Fibroblast of upper back skin (primary cell): Measurements from ENCODE around the gene ING2.
"Not testable (repeated sequence)": the region's sequence is repeated elsewhere in the genome, so short reads cannot be mapped to it uniquely, and the experiment has no call there.

Experiments
- DNase-seq: peaks from one replicate; pipeline ENCODE4 v3.0.0-alpha.2; 2013

Gene ING2, protein sequence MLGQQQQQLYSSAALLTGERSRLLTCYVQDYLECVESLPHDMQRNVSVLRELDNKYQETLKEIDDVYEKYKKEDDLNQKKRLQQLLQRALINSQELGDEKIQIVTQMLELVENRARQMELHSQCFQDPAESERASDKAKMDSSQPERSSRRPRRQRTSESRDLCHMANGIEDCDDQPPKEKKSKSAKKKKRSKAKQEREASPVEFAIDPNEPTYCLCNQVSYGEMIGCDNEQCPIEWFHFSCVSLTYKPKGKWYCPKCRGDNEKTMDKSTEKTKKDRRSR

GRCh38 chr4:183504930-183505610, at the start of gene ING2:
ING2 (plus strand) TSS chr4:183505058; CDS start chr4:183505196, 138 bp downstream.
- peak; percentile 70 for DNase-seq

DNA sequence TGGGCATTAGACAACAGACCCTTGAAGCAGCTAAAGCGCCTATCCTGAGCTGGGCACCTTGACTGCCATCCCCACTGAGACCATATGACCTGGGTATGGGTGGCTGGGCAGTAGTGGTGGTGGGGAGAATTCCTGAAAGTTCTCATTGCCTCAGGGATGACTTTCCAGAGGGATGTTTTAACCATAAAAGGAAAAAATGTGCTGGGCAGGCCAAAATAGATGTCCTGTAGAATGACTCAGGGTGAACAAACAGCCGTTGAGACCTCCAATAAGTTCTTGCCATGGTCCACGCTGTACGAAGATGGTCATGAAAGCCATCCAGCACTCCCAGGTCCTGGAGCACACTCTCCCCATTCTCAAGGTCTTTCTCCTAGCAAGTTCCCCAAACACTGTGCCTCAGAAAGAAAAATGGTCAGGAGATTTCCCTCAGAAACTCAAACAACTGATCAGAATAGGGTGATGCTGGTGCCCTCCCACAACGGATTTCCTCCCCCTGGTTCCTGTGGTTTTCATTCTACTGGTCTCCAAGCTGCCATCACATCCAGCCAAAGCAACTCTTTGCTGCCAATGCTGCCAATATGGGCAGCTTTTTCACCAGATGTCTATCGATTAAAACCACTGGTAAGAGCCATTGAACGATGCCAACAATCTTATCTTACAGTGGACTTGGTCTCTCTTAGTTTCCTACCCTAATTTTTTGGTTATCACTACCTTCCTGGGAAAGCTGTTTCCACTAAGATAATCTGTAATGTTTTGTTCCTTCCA, 49.2 kb upstream of the ING2 start:
- peak; percentile 29 for DNase-seq

DNA sequence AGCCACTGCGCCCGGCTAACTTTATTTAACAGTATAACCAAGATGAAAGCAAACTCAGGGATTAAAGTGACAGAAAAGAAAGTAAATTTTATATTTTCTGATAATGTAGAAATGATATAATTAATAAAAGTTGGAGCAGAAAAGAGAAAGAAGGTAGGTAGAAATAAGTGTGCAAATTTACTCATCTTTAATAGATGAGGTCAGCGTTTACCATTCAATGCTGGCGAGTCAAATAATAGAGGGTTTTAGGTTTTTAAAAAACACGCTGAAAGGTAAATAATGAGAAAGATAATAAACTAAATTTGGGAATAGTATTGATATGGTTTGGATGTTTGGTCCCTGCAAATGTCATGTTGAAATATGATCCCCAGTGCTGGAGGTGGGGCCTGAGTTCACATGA, 46.9 kb upstream of the ING2 start:
- DNase-seq, result no peak

GRCh38 chr4:183463903-183464619, 40.8 kb upstream of the ING2 start:
- DNase-seq, result not testable (repeated sequence)

DNA sequence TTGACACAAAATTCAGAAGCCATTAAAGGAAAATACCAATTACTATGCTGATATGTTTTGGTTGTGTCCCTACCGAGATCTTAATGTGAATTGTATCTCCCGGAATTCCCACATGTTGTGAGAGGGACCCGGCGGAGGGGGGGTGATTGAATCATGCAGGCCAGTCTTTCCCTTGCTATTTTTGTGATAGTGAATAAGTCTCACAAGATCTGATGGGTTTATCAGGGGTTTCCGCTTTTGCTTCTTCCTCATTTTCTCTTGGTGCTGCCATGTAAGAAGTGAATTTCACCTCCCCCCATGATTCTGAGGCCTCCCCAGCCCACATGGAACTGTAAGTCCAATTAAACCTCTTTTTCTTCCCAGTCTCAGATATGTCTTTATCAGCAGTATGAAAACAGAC, 39.0 kb upstream of the ING2 start:
- DNase-seq, result not testable (repeated sequence)

DNA sequence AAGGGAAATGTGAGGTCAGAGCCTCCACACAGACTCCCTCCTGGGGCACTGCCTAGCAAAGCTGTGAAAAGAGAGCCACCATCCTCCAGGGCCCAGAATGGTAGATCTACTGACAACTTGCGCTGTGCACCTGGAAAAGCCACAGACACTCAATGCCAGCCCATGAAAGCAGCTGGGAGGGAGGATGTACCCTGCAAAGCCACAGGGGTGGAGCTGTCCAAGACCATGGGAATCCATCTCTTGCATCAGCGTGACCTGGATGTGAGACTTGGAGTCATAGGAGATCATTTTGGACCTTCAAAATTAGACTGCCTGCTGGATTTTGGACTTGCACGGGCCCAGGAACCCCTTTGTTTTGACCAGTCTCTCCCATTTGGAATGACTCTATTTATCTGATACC, 37.6 kb upstream of the ING2 start:
- DNase-seq, result no peak

GRCh38 chr4:183468210-183469095, 36.4 kb upstream of the ING2 start:
- DNase-seq, result peak; percentile 6

- no peak for DNase-seq
These were observed 35.6 kb upstream of the ING2 start for GRCh38 chr4:183469285-183469684.

DNA sequence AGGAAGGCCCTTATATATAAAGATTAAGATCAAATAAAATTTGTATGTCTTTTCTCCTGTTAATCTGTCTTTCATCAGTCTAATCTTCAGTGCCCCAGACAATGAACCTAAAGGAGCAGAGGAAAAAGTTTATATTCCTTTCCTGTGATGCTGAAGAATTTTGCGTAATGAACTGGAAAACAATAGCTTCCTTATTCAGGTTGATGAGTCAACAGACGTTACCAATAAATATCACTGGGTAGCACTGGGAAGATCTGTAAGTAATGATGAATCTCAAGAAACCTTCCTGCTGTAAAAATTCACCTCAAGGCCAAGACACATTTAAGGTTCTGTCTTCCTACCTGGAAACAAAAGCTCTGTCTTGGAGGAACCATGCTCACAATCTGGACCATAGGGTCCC, 34.9 kb upstream of the ING2 start:
- DNase-seq, result no peak

GRCh38 chr4:183470821-183471220, 34.0 kb upstream of the ING2 start:
- DNase-seq, result no peak

- DNase-seq, result peak; percentile 76
These were observed 32.7 kb upstream of the ING2 start for GRCh38 chr4:183471946-183472708.

GRCh38 chr4:183478123-183478522, 26.7 kb upstream of the ING2 start:
- no peak for DNase-seq

DNA sequence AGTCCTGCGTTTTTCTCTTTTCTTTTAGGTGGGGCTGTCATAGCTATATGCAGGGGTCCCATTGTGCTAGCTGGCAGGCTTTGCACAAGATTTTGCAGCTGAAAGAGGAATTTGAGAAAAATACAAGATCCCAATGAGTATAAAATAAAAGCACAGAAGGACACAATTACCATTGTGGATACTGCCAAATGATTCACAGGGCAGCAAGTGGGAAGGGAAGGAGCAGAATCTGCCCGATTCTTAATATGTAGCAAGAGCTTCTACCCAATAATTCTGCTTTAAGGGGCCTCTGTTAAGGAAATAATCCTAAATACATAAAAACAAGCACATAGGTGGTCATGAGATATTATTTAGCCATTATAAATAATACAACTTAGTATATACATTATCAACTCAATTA, 25.9 kb upstream of the ING2 start:
- no peak for DNase-seq

GRCh38 chr4:183482515-183483095, 22.3 kb upstream of the ING2 start:
- DNase-seq, result not testable (repeated sequence)

DNA sequence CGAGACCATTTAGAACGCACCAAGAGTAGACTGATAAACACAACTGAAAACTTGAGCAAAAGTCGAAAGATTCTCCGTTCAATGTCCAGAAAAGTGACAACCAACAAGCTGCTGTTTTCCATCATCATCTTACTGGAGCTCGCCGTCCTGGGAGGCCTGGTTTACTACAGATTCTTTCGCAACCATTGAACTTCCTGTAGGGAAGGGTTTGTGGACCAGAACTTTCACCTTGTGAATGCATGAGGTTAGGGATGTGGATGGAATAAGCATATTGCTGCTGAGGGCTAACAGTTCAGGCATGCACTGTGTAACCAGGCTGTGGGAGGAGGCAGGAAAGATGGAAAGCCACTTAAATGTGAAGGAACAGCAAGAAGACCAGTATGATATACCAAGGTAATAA, 20.9 kb upstream of the ING2 start:
- DNase-seq, result no peak

- DNase-seq, result no peak
These were observed 19.3 kb upstream of the ING2 start for GRCh38 chr4:183485411-183486160.

GRCh38 chr4:183492791-183493222, 12.1 kb upstream of the ING2 start:
- peak; percentile 67 for DNase-seq

GRCh38 chr4:183493246-183493645, 11.6 kb upstream of the ING2 start:
- DNase-seq, result no peak

GRCh38 chr4:183495184-183495583, 9.7 kb upstream of the ING2 start:
- DNase-seq, result no peak

GRCh38 chr4:183499389-183499788, 5.5 kb upstream of the ING2 start:
- DNase-seq, result no peak
